SK-N-SH (cell line): ENCODE data around the gene BRAT1.

Experiments used
- EZH2phosphoT487 ChIP-seq: fragments of 200-600 bp; sonication (generic); IDR thresholded peaks from 2 replicates; pipeline ENCODE4 v1.6.1; 2017; ENCODE audit warnings: low read depth, mixed run types, mild to moderate bottlenecking, antibody characterized with exemption, moderate library complexity, borderline replicate concordance
- POLR2AphosphoS5 ChIP-seq: IDR thresholded peaks from 2 replicates; pipeline ENCODE4 v1.6.1; 2012; ENCODE audit warnings: low read depth, low read length
- REST ChIP-seq: IDR thresholded peaks from 2 replicates; pipeline ENCODE4 v1.6.1; 2012; ENCODE audit warnings: mild to moderate bottlenecking, low read depth, low read length, moderate library complexity
- RXRA ChIP-seq: IDR thresholded peaks from 2 replicates; pipeline ENCODE4 v1.4.0; 2012; ENCODE audit warnings: low read depth, mild to moderate bottlenecking, borderline replicate concordance
- TAF1 ChIP-seq: IDR thresholded peaks from 2 replicates; pipeline ENCODE4 v1.6.1; 2012; ENCODE audit warnings: low read depth, mild to moderate bottlenecking, low read length, moderate library complexity, borderline replicate concordance
- USF2 ChIP-seq: fragments of 150-350 bp; IDR thresholded peaks from 2 replicates; pipeline ENCODE4 v1.6.1; 2017; ENCODE audit warnings: antibody characterized with exemption, low read length, low read depth, borderline replicate concordance
- TF ChIP-seq, protein P1 (sequence below): fragments of 200-600 bp; sonication (generic); IDR thresholded peaks from 2 replicates; pipeline ENCODE4 v1.6.1; 2017; ENCODE audit warnings: antibody characterized with exemption, mild to moderate bottlenecking, moderate library complexity

- TF ChIP-seq POLR2AphosphoS5, result no peak
- no peak for TF ChIP-seq TAF1
- no peak for TF ChIP-seq RXRA
- TF ChIP-seq, protein P1, sequence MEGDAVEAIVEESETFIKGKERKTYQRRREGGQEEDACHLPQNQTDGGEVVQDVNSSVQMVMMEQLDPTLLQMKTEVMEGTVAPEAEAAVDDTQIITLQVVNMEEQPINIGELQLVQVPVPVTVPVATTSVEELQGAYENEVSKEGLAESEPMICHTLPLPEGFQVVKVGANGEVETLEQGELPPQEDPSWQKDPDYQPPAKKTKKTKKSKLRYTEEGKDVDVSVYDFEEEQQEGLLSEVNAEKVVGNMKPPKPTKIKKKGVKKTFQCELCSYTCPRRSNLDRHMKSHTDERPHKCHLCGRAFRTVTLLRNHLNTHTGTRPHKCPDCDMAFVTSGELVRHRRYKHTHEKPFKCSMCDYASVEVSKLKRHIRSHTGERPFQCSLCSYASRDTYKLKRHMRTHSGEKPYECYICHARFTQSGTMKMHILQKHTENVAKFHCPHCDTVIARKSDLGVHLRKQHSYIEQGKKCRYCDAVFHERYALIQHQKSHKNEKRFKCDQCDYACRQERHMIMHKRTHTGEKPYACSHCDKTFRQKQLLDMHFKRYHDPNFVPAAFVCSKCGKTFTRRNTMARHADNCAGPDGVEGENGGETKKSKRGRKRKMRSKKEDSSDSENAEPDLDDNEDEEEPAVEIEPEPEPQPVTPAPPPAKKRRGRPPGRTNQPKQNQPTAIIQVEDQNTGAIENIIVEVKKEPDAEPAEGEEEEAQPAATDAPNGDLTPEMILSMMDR, result no peak
- TF ChIP-seq USF2, result no peak
- no peak for TF ChIP-seq REST
- no peak for TF ChIP-seq EZH2phosphoT487
Measured at GRCh38 chr7:2507208-2507916, 48.0 kb downstream of the BRAT1 start.
